IPS DF 6.9 (cell line): Measurements from ENCODE around the gene ZNF263.
A peak's percentile ranks its signal among the peaks of the same experiment; 100 is the strongest.

Experiments used
- DNase-seq: peaks from one replicate; pipeline ENCODE4 v3.0.0-alpha.2; 2013; ENCODE audit warnings: low read depth, low spot score
- H3K27ac ChIP-seq: one replicate; pipeline ENCODE4 v1.5.1; 2013; ENCODE audit warnings: low read length, control low read depth
- H3K27me3 ChIP-seq: 2 replicates; pipeline ENCODE4 v1.6.1; 2013; ENCODE audit warnings: mild to moderate bottlenecking, low read length; ENCODE audit not compliant: control insufficient read depth, insufficient read depth
- H3K36me3 ChIP-seq: 2 replicates; pipeline ENCODE4 v1.6.1; 2013; ENCODE audit warnings: low read length; ENCODE audit not compliant: control insufficient read depth, insufficient read depth
- H3K4me1 ChIP-seq: 2 replicates; pipeline ENCODE4 v1.6.1; 2013; ENCODE audit warnings: low read length; ENCODE audit not compliant: control insufficient read depth, insufficient read depth
- H3K4me3 ChIP-seq: 2 replicates; pipeline ENCODE4 v1.5.1; 2013; ENCODE audit warnings: mild to moderate bottlenecking, low read length
- H3K9me3 ChIP-seq: 2 replicates; pipeline ENCODE4 v1.6.1; 2013; ENCODE audit warnings: low read length, inconsistent platforms; ENCODE audit not compliant: control insufficient read depth, insufficient read depth
- WGBS: extraction: QIAGEN DNeasy Blood & Tissue Kit; methylation state at CpG from one replicate; pipeline ENCODE4 v1.1.7; 2013; ENCODE audit warnings: mixed read lengths, missing lambda C conversion rate; ENCODE audit not compliant: insufficient read length, insufficient coverage; 5-methylcytosine and 5-hydroxymethylcytosine counted together

Gene ZNF263

DNA sequence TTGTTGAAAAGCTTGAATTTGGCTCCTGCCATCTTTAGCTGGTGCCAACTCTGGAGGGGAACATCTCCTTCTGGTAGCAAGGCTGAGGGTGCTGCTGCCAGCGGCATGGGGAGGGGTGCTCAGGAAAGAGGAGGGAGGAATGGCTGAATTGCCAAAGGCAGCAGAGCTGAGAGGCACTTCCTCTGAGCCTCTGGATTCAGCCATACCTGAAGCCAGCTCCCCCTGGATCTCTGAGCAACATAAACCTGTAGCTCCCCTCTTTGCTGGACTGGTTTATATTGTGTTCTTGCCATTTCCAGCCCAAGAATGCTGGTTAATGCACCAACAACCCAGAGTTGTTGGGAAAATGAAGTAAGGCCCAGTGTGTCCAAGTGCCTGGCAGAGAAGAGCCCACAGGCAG is 34.3 kb upstream of the ZNF263 start:
- Histone ChIP-seq H3K27ac (no peak overlapping the region), H3K4me1 (no peaks in the 10 kb centered on the region), H3K27me3 (no peaks in the 10 kb centered on the region), H3K36me3 (no peaks in the 10 kb centered on the region), H3K4me3 (no peak overlapping the region), H3K9me3 (no peaks in the 10 kb centered on the region; the same call in none of the 2 replicates)
- WGBS: no CpG with 5 or more reads among the region's 1 CpG
- DNase-seq: no peak

DNA sequence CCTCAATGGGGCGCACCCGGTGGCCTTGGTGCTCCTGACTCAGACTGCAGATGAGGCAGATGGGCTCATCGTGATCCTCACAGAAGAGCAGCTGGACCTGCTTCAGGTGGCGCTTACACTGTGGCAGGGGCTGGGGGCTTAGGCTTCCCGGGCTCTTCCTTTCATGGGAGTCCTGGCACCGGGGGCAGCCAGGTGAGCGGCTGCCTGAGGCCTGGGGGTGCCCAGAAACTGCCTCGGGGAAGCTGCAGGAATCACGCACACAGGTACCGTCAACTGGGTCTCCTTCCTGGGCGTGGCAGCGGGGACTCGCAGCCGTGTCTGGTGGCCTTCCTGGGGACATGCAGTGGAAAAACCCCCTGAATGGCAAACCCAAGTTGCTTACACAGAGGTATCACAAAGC is 33.8 kb upstream of the ZNF263 start:
- no peak overlapping the region for H3K27ac ChIP-seq
- no CpG with 5 or more reads among the region's 14 CpGs for WGBS
- no peaks in the 10 kb centered on the region for H3K4me1 ChIP-seq
- H3K4me3 ChIP-seq: no peak overlapping the region
- no peak for DNase-seq
- no peaks in the 10 kb centered on the region for H3K36me3 ChIP-seq
- H3K9me3 ChIP-seq: no peaks in the 10 kb centered on the region; the same call in none of the 2 replicates
- H3K27me3 ChIP-seq: no peaks in the 10 kb centered on the region

DNA sequence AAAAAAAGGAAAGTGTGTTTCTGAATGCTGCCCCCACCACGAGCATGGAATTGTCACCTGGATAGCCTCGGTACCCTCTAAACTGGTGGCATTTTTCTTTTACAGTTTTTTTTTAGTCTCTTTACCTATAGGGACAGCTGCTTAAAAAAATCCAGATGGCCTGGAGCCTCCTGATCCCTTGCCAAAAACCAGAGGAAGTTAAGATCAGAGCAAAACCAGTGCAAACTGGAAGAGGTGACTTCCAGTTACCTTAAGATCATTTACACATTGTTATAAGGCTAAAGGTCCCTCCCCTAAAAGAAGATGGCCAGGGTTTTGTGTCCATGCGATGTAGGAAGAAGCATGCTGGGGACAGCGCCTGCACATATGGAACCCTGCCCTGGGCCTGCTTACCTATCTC is 30.3 kb upstream of the ZNF263 start:
- Histone ChIP-seq H3K4me3 (no peak overlapping the region), H3K27me3 (no peaks in the 10 kb centered on the region), H3K9me3 (no peaks in the 10 kb centered on the region; the same call in 1 of the 2 replicates), H3K4me1 (no peaks in the 10 kb centered on the region), H3K27ac (no peak overlapping the region), H3K36me3 (no peaks in the 10 kb centered on the region)
- no CpG with 5 or more reads among the region's 4 CpGs for WGBS
- no peak for DNase-seq

DNA sequence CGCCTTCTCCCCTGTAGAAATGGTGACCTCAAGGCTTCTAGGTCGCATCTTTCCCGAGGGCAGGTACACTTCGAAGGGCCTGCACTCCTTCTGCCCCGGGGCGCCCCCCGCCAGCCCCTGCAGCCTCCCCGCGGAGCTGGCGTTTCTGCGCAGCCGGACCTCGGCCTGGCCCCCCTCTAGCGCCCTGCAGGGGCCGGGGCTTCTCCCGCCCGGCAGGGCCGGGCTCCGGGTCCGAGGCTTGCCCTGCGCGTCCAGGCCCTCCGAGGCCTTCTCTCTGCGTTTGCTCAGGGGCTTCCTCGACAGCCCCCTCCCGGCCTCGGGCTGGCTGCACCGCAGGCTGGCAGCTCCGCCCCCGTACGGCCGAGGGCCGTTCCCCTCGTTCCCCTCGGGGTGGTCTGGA is 29.0 kb upstream of the ZNF263 start:
- H3K36me3 ChIP-seq: no peaks in the 10 kb centered on the region
- DNase-seq: no peak
- no peaks in the 10 kb centered on the region for H3K9me3 ChIP-seq
- H3K27ac ChIP-seq: no peak overlapping the region
- no peaks in the 10 kb centered on the region for H3K27me3 ChIP-seq
- no peak overlapping the region for H3K4me3 ChIP-seq
- WGBS: no CpG with 5 or more reads among the region's 35 CpGs
- no peaks in the 10 kb centered on the region for H3K4me1 ChIP-seq

DNA sequence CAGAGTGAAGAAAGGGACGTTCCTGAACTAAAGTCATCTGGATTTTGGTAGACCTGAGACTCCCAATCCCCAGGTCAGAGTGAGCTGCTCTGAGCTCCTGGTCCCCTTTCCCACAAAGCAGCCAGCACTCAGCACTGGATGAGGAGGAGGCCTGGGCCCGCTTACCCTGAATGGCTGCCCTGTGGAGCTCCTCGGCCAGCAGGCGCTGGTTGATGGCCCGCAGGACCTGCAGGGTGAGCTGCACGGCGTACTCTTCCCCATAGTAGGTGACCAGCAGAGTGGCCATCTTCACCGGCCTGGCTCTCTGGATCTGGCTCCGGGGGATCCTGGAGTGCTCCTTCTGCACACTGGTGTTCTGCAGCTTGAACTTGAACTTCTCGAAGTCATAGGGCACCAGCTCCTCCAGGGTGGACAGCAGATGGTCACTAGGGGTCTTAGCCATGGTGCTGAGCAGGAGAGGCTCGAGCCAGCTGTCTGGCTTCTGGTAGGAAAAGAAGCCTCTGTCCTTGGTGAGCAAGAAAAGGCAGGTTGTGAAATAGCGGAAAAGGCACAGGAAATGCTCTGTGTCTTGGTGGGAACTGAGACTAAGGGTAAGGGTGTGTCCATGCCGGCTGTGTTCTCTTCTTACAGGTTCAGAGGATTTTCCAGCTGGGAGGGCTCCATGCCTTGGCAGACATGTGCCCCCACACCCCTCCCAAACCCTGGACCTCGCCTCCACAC is 27.0 kb upstream of the ZNF263 start, which contains the start of gene MEFV:
Gene MEFV, minus strand, starts transcription at position 488 of the 720 bp plus-strand sequence. Its CDS starts 46 bp downstream, at position 442.
- WGBS: no CpG with 5 or more reads among the region's 14 CpGs
- H3K4me1 ChIP-seq: no peaks in the 10 kb centered on the region
- no peaks in the 10 kb centered on the region for H3K27me3 ChIP-seq
- no peaks in the 10 kb centered on the region for H3K9me3 ChIP-seq
- no peaks in the 10 kb centered on the region for H3K36me3 ChIP-seq
- no peak for DNase-seq
- no peak within 1 kb of the TSS for H3K27ac ChIP-seq
- H3K4me3 ChIP-seq: no peak within 1 kb of the TSS

DNA sequence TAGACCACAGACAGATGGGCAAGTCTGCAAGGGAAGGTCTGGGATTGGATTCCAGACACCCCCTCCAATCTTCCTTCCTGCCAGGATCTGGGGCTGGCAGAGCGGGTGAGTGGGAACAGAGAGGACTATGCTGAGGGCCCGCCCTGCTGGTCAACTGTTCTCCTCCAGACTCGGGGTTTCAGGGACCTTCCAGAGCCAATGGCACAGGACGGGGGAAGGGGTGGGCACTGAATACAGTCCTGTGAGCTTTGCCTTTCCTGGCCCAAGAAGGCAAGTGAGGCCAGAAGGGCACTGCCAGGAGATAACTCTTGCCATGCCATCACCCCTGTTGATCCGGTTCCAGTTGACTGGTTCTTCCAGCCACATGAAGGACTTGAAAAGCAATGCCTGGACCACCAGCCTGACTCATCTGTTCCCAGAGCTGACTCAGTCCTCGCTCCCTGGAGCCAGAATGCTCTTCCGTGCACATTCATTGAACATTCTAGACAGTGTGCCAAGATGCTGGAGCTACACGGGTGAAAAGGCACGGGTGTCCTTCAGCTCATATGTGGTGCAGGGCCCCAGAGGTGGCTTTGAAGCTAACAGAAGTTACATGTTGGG is 26.3 kb upstream of the ZNF263 start:
- no peak for DNase-seq
- Histone ChIP-seq H3K9me3 (no peaks in the 10 kb centered on the region), H3K27ac (no peak overlapping the region), H3K4me3 (no peak overlapping the region), H3K4me1 (no peaks in the 10 kb centered on the region), H3K27me3 (no peaks in the 10 kb centered on the region), H3K36me3 (no peaks in the 10 kb centered on the region)
- WGBS: no CpG with 5 or more reads among the region's 9 CpGs

DNA sequence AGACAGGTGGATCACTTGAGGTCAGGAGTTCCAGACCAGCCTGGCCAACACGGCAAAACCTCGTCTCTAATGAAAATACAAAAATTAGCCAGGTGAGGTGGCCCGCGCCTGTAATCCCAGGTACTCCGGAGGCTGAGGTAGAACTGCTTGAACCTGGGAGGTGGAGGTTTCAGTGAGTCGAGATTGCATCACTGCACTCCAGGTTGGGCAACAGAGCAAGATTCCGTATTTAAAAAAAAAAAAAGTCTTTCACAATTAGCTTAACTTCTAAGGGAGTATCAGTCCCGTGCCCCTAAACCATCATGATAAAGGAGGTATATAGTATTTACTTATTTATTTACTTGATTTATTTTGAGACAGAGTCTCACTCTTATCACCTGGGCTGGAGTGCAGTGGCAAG is 23.5 kb upstream of the ZNF263 start:
- no peaks in the 10 kb centered on the region for H3K9me3 ChIP-seq
- H3K4me1 ChIP-seq: no peaks in the 10 kb centered on the region
- no peaks in the 10 kb centered on the region for H3K27me3 ChIP-seq
- H3K27ac ChIP-seq: no peak overlapping the region
- no peak overlapping the region for H3K4me3 ChIP-seq
- no CpG with 5 or more reads among the region's 8 CpGs for WGBS
- no peak for DNase-seq
- no peaks in the 10 kb centered on the region for H3K36me3 ChIP-seq

DNA sequence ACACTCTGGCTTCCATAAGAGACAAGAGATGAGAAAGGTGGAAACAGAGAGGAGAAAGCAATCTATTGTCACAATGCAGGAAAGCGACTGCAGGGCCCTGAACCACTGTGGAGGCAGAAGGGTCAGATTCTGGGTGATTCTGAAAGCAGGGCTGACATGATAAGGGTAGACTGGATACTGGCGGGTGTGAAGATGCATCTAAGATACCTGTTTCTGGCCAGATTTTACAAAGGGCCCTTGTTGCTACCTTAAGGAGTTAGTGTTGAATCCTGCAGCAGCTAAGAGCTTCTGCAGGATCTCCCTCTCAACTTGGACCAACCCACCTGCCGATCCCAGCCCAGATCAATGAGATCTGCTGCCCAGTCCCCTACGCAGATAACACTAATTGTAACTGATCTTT is 20.8 kb upstream of the ZNF263 start:
- no peaks in the 10 kb centered on the region for H3K4me1 ChIP-seq
- no peaks in the 10 kb centered on the region for H3K27me3 ChIP-seq
- no peaks in the 10 kb centered on the region for H3K36me3 ChIP-seq
- no peak for DNase-seq
- no peak overlapping the region for H3K27ac ChIP-seq
- H3K4me3 ChIP-seq: no peak overlapping the region
- no CpG with 5 or more reads among the region's 4 CpGs for WGBS
- no peaks in the 10 kb centered on the region for H3K9me3 ChIP-seq

DNA sequence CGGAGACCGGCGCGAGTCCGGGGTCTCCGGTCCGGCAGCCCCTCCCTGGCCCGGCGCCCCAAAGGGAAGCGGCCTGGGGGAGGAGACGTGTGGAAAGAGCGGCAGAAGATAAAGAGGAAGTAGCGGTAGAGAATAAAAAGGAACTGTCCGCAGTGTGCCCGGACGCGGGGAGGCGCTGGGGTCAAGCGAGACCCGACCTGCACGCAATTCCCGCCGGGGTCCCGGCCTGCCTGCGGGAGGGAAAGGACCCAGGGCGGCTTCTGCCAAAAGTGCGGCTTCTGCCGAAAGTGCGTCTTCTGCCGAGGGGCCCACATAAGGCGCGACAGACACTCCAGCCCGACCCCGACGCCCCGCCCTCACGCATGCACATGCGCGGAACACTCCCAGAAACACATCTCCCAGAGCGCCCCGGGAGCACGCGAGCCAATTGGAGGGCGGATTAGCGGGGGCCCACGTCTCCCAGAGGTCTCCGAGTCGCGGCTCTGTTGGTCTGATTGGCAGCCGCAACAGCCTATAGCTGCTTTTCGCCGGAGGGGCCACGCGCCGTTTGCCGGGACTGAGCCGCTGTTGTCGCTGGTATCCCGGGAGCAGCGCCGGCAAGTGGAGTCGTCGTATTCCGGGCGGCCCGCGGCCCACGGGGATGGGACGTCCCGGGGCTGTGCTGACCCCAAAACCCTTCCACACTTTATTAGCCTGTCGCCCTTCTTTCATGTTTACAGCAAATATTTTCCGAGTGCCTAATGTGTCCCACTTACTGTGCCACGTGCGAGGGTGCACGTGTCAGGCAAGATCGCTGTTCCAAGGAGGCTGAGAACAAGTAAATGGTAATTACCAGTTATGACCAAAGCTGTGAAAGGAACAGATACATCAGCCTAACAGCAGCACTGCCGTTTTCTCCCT is 18.9 kb upstream of the ZNF263 start:
- peak; percentile 87 for DNase-seq
- WGBS: no CpG with 5 or more reads among the region's 77 CpGs
- no peaks in the 10 kb centered on the region for H3K36me3 ChIP-seq
- H3K27me3 ChIP-seq: no peaks in the 10 kb centered on the region
- H3K9me3 ChIP-seq: no peaks in the 10 kb centered on the region; the same call in 1 of the 2 replicates
- H3K4me3 ChIP-seq: peak overlapping the region; percentile 55
- H3K27ac ChIP-seq: no peak overlapping the region
- no peaks in the 10 kb centered on the region for H3K4me1 ChIP-seq

DNA sequence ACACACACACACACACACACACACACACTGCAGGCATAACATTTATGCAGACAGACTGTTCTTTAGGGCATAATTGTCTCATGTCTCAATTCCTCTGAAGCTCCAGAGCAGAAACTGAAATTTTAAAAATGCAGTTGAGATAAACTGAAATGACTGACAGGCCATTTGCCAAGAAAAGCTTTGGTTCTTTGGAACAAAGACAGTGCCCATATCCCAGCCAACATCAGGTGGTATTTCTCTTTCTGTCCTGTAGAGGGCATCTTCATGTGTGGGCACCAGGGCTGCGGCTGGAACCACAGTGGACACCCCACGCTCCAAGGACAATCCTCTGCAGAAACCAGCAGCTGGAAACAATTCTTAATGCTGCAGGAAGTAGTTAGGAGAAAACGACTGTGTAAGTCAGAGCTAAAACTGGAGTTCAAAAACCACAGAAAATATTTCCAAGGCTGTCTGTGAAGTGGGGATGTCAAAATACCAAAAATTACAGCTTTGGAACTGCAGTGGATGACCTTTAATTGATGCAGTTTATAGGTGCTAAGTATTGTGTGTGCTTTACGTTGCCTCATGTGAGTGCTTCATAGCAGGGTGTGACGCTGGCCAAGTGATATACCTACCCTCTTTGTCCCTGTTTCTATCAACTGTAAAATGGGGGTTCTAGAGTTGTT is 16.3 kb upstream of the ZNF263 start:
- H3K4me3 ChIP-seq: no peak overlapping the region
- no peak for DNase-seq

More for the DNA sequence above, 16.3 kb upstream of the ZNF263 start:
- H3K27me3 ChIP-seq: no peaks in the 10 kb centered on the region
- no peak overlapping the region for H3K27ac ChIP-seq
- H3K36me3 ChIP-seq: no peaks in the 10 kb centered on the region
- H3K4me1 ChIP-seq: no peaks in the 10 kb centered on the region
- WGBS: no CpG with 5 or more reads among the region's 5 CpGs
- no peaks in the 10 kb centered on the region; the same call in 1 of the 2 replicates for H3K9me3 ChIP-seq
